Measurements from ENCODE around the gene OSBPL1A. TPM values are rescaled to one million over a fixed set of nuclear protein-coding genes. Genes with fewer than 3 reads are reported as not detected.

The OSBPL1A gene
- total RNA-seq, 4 donors from 2014 or later, result 61.5 to 227 (median 98.7) TPM

- no peak for DNase-seq
- intact Hi-C loops (cut with DNase I; ENCODE audit: low total_unique reads), result no loop called here
- Histone ChIP-seq H3K4me1 (no peaks in the 10 kb centered on the region), H3K9me3 (no peaks in the 10 kb centered on the region), H3K4me3 (no peak overlapping the region), H3K27ac (no peak overlapping the region), H3K36me3 (no peaks in the 10 kb centered on the region), H3K27me3 (no peaks in the 10 kb centered on the region)
- ATAC-seq, result no peak
- TF ChIP-seq CTCF (IDR thresholded peaks at IDR 0.05 in 4 of 5, conservative IDR thresholded peaks at IDR 0.05 in 1 of 5) (no peak), POLR2A (IDR thresholded peaks at IDR 0.05) (no peak)
- in situ Hi-C loops (cut with MboI; ENCODE audit: low sequenced_read_pairs in 4 of 4), result no loop called here
These were observed 77.9 kb downstream of the OSBPL1A start for GRCh38 chr18:24319757-24320156.

- Histone ChIP-seq H3K27ac (no peak overlapping the region), H3K4me3 (no peak overlapping the region), H3K27me3 (no peaks in the 10 kb centered on the region), H3K36me3 (no peaks in the 10 kb centered on the region), H3K4me1 (no peaks in the 10 kb centered on the region), H3K9me3 (no peaks in the 10 kb centered on the region)
- ATAC-seq (no peak), DNase-seq (no peak)
- in situ Hi-C loops (cut with MboI; ENCODE audit: low sequenced_read_pairs in 4 of 4) (no loop called here), intact Hi-C loops (cut with DNase I; ENCODE audit: low total_unique reads) (no loop called here)
- TF ChIP-seq POLR2A (IDR thresholded peaks at IDR 0.05) (no peak), CTCF (IDR thresholded peaks at IDR 0.05 in 4 of 5, conservative IDR thresholded peaks at IDR 0.05 in 1 of 5) (no peak)
These were observed 80.3 kb downstream of the OSBPL1A start for GRCh38 chr18:24317370-24317769.

GRCh38 chr18:24315170-24315569 is 82.5 kb downstream of the OSBPL1A start:
- in situ Hi-C loops (cut with MboI; ENCODE audit: low sequenced_read_pairs in 4 of 4), result no loop called here
- H3K4me3 ChIP-seq, result no peak overlapping the region
- H3K9me3 ChIP-seq, result no peaks in the 10 kb centered on the region
- intact Hi-C loops (cut with DNase I; ENCODE audit: low total_unique reads), result no loop called here
- H3K4me1 ChIP-seq, result no peaks in the 10 kb centered on the region
- DNase-seq (no peak), ATAC-seq (no peak)
- H3K27ac ChIP-seq, result no peak overlapping the region
- no peaks in the 10 kb centered on the region for H3K36me3 ChIP-seq
- TF ChIP-seq CTCF (IDR thresholded peaks at IDR 0.05 in 4 of 5, conservative IDR thresholded peaks at IDR 0.05 in 1 of 5) (no peak), POLR2A (IDR thresholded peaks at IDR 0.05) (no peak)
- no peaks in the 10 kb centered on the region for H3K27me3 ChIP-seq

- DNase-seq, result no peak
- in situ Hi-C loops (cut with MboI; ENCODE audit: low sequenced_read_pairs in 4 of 4) (no loop called here), intact Hi-C loops (cut with DNase I; ENCODE audit: low total_unique reads) (no loop called here)
- no peaks in the 10 kb centered on the region for H3K36me3 ChIP-seq
- no peak overlapping the region for H3K27ac ChIP-seq
- H3K27me3 ChIP-seq, result no peaks in the 10 kb centered on the region
- no peak overlapping the region for H3K4me3 ChIP-seq
- no peaks in the 10 kb centered on the region for H3K4me1 ChIP-seq
- no peak for TF ChIP-seq POLR2A (IDR thresholded peaks at IDR 0.05)
- TF ChIP-seq CTCF (IDR thresholded peaks at IDR 0.05 in 4 of 5, conservative IDR thresholded peaks at IDR 0.05 in 1 of 5), result no peak
- no peak for ATAC-seq
- no peaks in the 10 kb centered on the region for H3K9me3 ChIP-seq
These were observed 91.4 kb downstream of the OSBPL1A start for GRCh38 chr18:24306201-24306600.

GRCh38 chr18:24300703-24301102 is 96.9 kb downstream of the OSBPL1A start:
- no peak overlapping the region for H3K4me3 ChIP-seq
- in situ Hi-C loops (cut with MboI; ENCODE audit: low sequenced_read_pairs in 4 of 4), result no loop called here
- H3K4me1 ChIP-seq, result no peaks in the 10 kb centered on the region
- TF ChIP-seq POLR2A (IDR thresholded peaks at IDR 0.05) (no peak), CTCF (IDR thresholded peaks at IDR 0.05 in 4 of 5, conservative IDR thresholded peaks at IDR 0.05 in 1 of 5) (no peak)
- DNase-seq (no peak), ATAC-seq (no peak)
- intact Hi-C loops (cut with DNase I; ENCODE audit: low total_unique reads), result no loop called here
- no peaks in the 10 kb centered on the region for H3K36me3 ChIP-seq
- H3K27me3 ChIP-seq, result no peaks in the 10 kb centered on the region
- H3K9me3 ChIP-seq, result no peaks in the 10 kb centered on the region
- H3K27ac ChIP-seq, result no peak overlapping the region
